GM10266 (cell line): ENCODE data around the gene CXXC1.
A peak's percentile ranks its signal among the peaks of the same experiment; 100 is the strongest.
"Not testable (repeated sequence)": the region's sequence is repeated elsewhere in the genome, so short reads cannot be mapped to it uniquely, and the experiment has no call there.

Experiments
- DNase-seq: peaks from one replicate; pipeline ENCODE4 v3.0.0; 2012; ENCODE audit errors: extremely low spot score
- CTCF ChIP-seq: IDR thresholded peaks from 2 replicates; pipeline ENCODE4 v1.5.1; 2012; ENCODE audit warnings: mild to moderate bottlenecking, low read depth; ENCODE audit not compliant: control insufficient read depth, insufficient read depth; ENCODE audit errors: missing control alignments

Gene CXXC1

GRCh38 chr18:50315100-50315871 is 27.8 kb upstream of the CXXC1 start:
- peak; percentile 53 for DNase-seq
- no peak for TF ChIP-seq CTCF

- no peak for TF ChIP-seq CTCF
- no peak for DNase-seq
Observed at GRCh38 chr18:50313873-50314460, 26.5 kb upstream of the CXXC1 start.

- no peak for DNase-seq
- no peak for TF ChIP-seq CTCF
Observed at GRCh38 chr18:50313031-50313607, 25.6 kb upstream of the CXXC1 start.

- peak; percentile 38 for DNase-seq
- TF ChIP-seq CTCF, result no peak
Observed at GRCh38 chr18:50312296-50313030, 25.0 kb upstream of the CXXC1 start.

GRCh38 chr18:50311650-50312049 is 24.2 kb upstream of the CXXC1 start:
- no peak for TF ChIP-seq CTCF
- no peak for DNase-seq

- no peak for DNase-seq
- no peak for TF ChIP-seq CTCF
Observed at GRCh38 chr18:50310080-50310479, 22.6 kb upstream of the CXXC1 start.

GRCh38 chr18:50308851-50309250 is 21.4 kb upstream of the CXXC1 start:
- not testable (repeated sequence) for DNase-seq
